Natural killer cell (primary cell): ENCODE results near the gene ST6GALNAC3. TPM values are rescaled to one million over a fixed set of nuclear protein-coding genes. Genes with fewer than 3 reads are reported as not detected.
"Not testable (repeated sequence)": the region's sequence is repeated elsewhere in the genome, so short reads cannot be mapped to it uniquely, and the experiment has no call there.

Experiments
- ATAC-seq, 3 donors: fragments of 150-1000 bp in 2 of 3; fragments of 200-7000 bp in 1 of 3; cut with Tn5 transposase; 1 replicate in 1 of 3; 2 replicates in 2 of 3; pipeline ENCODE4 v1.10.0; 2021; ENCODE audit warnings: mild to moderate bottlenecking in 2 of 3, moderate library complexity in 2 of 3
- DNase-seq, 2 donors: peaks; one replicate each; pipeline versions ENCODE4 v3.0.0 to v3.0.0-alpha.2; 2013 to 2021; ENCODE audit warnings: mixed read lengths in 1 of 2
- H3K27ac ChIP-seq: one replicate; pipeline ENCODE4 v1.5.1; 2013; ENCODE audit warnings: mild to moderate bottlenecking, low read length
- H3K27me3 ChIP-seq: one replicate; pipeline ENCODE4 v1.6.1; 2013; ENCODE audit warnings: low read length; ENCODE audit not compliant: control insufficient read depth, insufficient read depth
- H3K36me3 ChIP-seq: one replicate; pipeline ENCODE4 v1.6.1; 2013; ENCODE audit warnings: low read length; ENCODE audit not compliant: control insufficient read depth, insufficient read depth
- H3K4me1 ChIP-seq: one replicate; pipeline ENCODE4 v1.6.1; 2013; ENCODE audit warnings: low read length; ENCODE audit not compliant: control insufficient read depth, insufficient read depth
- H3K4me3 ChIP-seq: one replicate; pipeline ENCODE4 v1.5.1; 2013; ENCODE audit warnings: low read length
- H3K9me3 ChIP-seq: one replicate; pipeline ENCODE4 v1.6.1; 2013; ENCODE audit warnings: low read length; ENCODE audit not compliant: control insufficient read depth, insufficient read depth
- H3K27ac Mint-ChIP-seq, 2 donors: one replicate each; pipeline ENCODE4 v1.8.0; 2022; ENCODE audit warnings: mild to moderate bottlenecking in 2 of 2, mixed read lengths in 2 of 2, moderate library complexity in 1 of 2
- H3K27me3 Mint-ChIP-seq, 2 donors: one replicate each; pipeline ENCODE4 v1.8.0; 2022; ENCODE audit warnings: low read depth in 2 of 2, mixed read lengths in 2 of 2
- H3K36me3 Mint-ChIP-seq: one replicate; pipeline ENCODE4 v1.8.0; 2022; ENCODE audit warnings: mixed read lengths
- H3K4me1 Mint-ChIP-seq, 2 donors: one replicate each; pipeline ENCODE4 v1.8.0; 2022; ENCODE audit warnings: mixed read lengths in 2 of 2
- H3K4me3 Mint-ChIP-seq: one replicate; pipeline ENCODE4 v1.8.0; 2022; ENCODE audit warnings: mild to moderate bottlenecking, moderate library complexity, mixed read lengths
- H3K9me3 Mint-ChIP-seq, 2 donors: one replicate each; pipeline ENCODE4 v1.8.0; 2022; ENCODE audit warnings: mixed read lengths in 2 of 2
- CTCF ChIP-seq: fragments of 200-600 bp; IDR thresholded peaks from one replicate; pipeline ENCODE4 v1.8.0; 2022; ENCODE audit warnings: antibody characterized with exemption
- WGBS: methylation state at CpG from one replicate; pipeline ENCODE4 v1.1.7; 2013; ENCODE audit warnings: missing lambda C conversion rate; ENCODE audit not compliant: insufficient coverage; 5-methylcytosine and 5-hydroxymethylcytosine counted together
- intact Hi-C: fragments of 100-400 bp; cut with micrococcal nuclease; formaldehyde crosslinking; loops from one replicate; pipeline ENCODE4 v1.14.2; 2022
- total RNA-seq, 4 donors: library from RNA; stranded (reverse); fragments of 120-200 nt in 1 of 4; gene quantifications; one replicate each; pipeline versions ENCODE4 v1.2.3 to v1.2.4, GENCODE V29; 2013 to 2022

The ST6GALNAC3 gene
- total RNA-seq, 3 donors from 2014 or later (not counting 1 experiment from before 2014, with no cell fraction given): not detected

GRCh38 chr1:76121850-76122249 lies 47.3 kb downstream of the ST6GALNAC3 start:
- no peak for TF ChIP-seq CTCF
- WGBS: 92% methylated on average over 4 of the region's 5 CpGs
- peaks cover 0 to 3% of the 10 kb centered on the region in 2 donors for H3K27me3 Mint-ChIP-seq
- H3K27me3 ChIP-seq: no peaks in the 10 kb centered on the region
- H3K4me3 Mint-ChIP-seq: no peak overlapping the region
- H3K4me3 ChIP-seq: no peak overlapping the region
- no peaks in the 10 kb centered on the region for H3K4me1 Mint-ChIP-seq
- ATAC-seq: no peak
- no peaks in the 10 kb centered on the region for H3K9me3 ChIP-seq
- H3K36me3 Mint-ChIP-seq: no peaks in the 10 kb centered on the region
- no peaks in the 10 kb centered on the region for H3K36me3 ChIP-seq
- no peaks in the 10 kb centered on the region for H3K9me3 Mint-ChIP-seq
- no peak overlapping the region for H3K27ac Mint-ChIP-seq
- no peak for DNase-seq
- no peaks in the 10 kb centered on the region for H3K4me1 ChIP-seq
- H3K27ac ChIP-seq: no peak overlapping the region
- intact Hi-C loops: no loop called here

DNA sequence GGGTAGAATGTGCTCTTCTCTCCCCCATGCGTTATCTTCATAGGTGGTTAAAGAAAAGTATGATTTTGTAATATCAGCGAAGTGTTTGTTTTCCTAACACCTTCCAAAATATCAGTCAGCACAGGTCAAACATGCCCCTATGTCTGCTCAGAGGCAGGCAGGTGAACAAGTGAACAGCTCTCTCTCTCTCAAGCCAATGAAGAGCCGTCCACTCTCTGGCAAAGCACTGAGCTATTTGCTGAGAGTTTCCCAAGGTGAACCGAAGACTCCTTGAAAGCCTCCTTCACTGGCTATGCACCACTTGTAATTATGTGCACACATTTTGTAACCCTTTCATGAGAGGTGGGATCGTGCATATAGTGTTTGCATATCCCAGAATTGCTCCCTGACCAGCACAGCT lies 47.7 kb downstream of the ST6GALNAC3 start:
- peaks cover 0 to 3% of the 10 kb centered on the region in 2 donors for H3K27me3 Mint-ChIP-seq
- no peaks in the 10 kb centered on the region for H3K36me3 ChIP-seq
- no peaks in the 10 kb centered on the region for H3K36me3 Mint-ChIP-seq
- no peak overlapping the region for H3K27ac ChIP-seq
- H3K4me3 ChIP-seq: no peak overlapping the region
- no peaks in the 10 kb centered on the region for H3K9me3 ChIP-seq
- no peak for TF ChIP-seq CTCF
- intact Hi-C loops: no loop called here
- H3K4me1 Mint-ChIP-seq: no peaks in the 10 kb centered on the region
- 91% methylated on average over 4 of the region's 5 CpGs for WGBS
- no peaks in the 10 kb centered on the region for H3K27me3 ChIP-seq
- ATAC-seq: no peak
- H3K4me3 Mint-ChIP-seq: no peak overlapping the region
- H3K4me1 ChIP-seq: no peaks in the 10 kb centered on the region
- no peak for DNase-seq
- no peak overlapping the region for H3K27ac Mint-ChIP-seq
- H3K9me3 Mint-ChIP-seq: no peaks in the 10 kb centered on the region

DNA sequence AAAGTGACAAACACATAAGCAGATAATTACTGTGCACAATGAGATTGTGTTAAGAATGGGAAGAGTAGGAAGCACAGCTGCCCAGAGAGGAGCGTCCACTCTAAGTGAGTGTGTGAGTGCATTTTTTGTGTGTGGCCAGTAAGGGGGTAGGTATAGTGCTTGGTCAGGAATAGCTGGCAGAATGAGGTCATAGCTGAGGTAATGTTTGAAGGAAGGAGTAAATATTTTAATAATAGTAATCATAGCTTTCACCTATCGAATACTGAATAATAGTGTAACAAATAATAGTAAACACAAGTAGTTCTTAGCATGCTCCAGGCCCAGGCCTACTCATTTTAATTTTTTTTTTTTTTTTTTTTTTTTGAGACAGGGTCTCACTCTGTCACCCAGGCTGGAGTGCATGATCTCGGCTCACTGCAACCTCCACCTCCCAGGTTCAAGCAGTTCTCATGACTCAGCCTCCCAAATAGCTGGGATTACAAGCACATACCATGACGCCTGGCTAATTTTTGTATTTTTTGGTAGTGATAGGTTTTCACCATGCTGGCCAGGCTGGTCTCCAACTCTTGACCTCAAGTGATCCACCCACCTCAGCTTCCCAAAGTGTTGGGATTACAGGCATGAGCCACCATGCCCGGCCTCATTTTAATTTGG lies 49.0 kb downstream of the ST6GALNAC3 start:
- 81% methylated on average over 3 of the region's 5 CpGs for WGBS
- not testable (repeated sequence) for H3K27ac ChIP-seq, H3K4me1 Mint-ChIP-seq

GRCh38 chr1:76124196-76124595 lies 49.6 kb downstream of the ST6GALNAC3 start:
- ATAC-seq (no peak), DNase-seq (no peak)
- no peak overlapping the region for H3K4me3 Mint-ChIP-seq
- Histone ChIP-seq H3K4me1 (no peaks in the 10 kb centered on the region), H3K36me3 (no peaks in the 10 kb centered on the region), H3K9me3 (no peaks in the 10 kb centered on the region), H3K27ac (no peak overlapping the region), H3K4me3 (no peak overlapping the region), H3K27me3 (no peaks in the 10 kb centered on the region)
- no peaks in the 10 kb centered on the region for H3K27me3 Mint-ChIP-seq
- intact Hi-C loops: no loop called here
- no peak overlapping the region for H3K27ac Mint-ChIP-seq
- TF ChIP-seq CTCF: no peak
- H3K36me3 Mint-ChIP-seq: no peaks in the 10 kb centered on the region
- no peaks in the 10 kb centered on the region for H3K4me1 Mint-ChIP-seq
- no peaks in the 10 kb centered on the region for H3K9me3 Mint-ChIP-seq
- WGBS: 96% methylated on average over 7 of the region's 7 CpGs

More for the DNA sequence above, 49.0 kb downstream of the ST6GALNAC3 start:
- H3K4me1 ChIP-seq, H3K36me3 Mint-ChIP-seq, H3K27me3 ChIP-seq, H3K27me3 Mint-ChIP-seq, DNase-seq, ATAC-seq, H3K27ac Mint-ChIP-seq, H3K9me3 ChIP-seq, H3K36me3 ChIP-seq, H3K4me3 ChIP-seq, intact Hi-C loops, H3K9me3 Mint-ChIP-seq, H3K4me3 Mint-ChIP-seq: not testable (repeated sequence)
